Pancreas (tissue), 10 donors: ENCODE data around the gene FAM98A. TPM values are rescaled to one million over a fixed set of nuclear protein-coding genes. Genes with fewer than 3 reads are reported as not detected.

Source experiments
- ATAC-seq, 4 donors: fragments of 200-7000 bp; cut with Tn5 transposase; one replicate each; pipeline versions ENCODE4 v1.8.0 to v1.9.1; 2020; ENCODE audit warnings: mild to moderate bottlenecking in 4 of 4, moderate library complexity in 4 of 4
- DNase-seq, 6 donors: peaks; one replicate each; pipeline ENCODE4 v3.0.0-alpha.2; 2020
- FAIRE-seq: peaks from 2 replicates; lab custom pipeline; 2012; peaks lifted over from hg19 to GRCh38; lab: Jason Lieb, UNC
- H3K27ac ChIP-seq, 4 donors: fragments of 200-600 bp; sonication (generic); 1 replicate in 3 of 4; 2 replicates in 1 of 4; pipeline versions ENCODE4 v1.5.0 to v1.8.0; 2020
- H3K27me3 ChIP-seq, 4 donors: fragments of 200-600 bp; one replicate each; pipeline ENCODE4 v1.8.0; 2021
- H3K36me3 ChIP-seq, 3 donors: fragments of 200-600 bp; sonication (generic) in 1 of 3; one replicate each; pipeline versions ENCODE4 v1.5.0 to v1.8.0; 2020 to 2021
- H3K4me1 ChIP-seq, 3 donors: fragments of 200-600 bp; one replicate each; pipeline ENCODE4 v1.8.0; 2021
- H3K4me3 ChIP-seq, 4 donors: fragments of 200-600 bp; sonication (generic) in 2 of 4; one replicate each; pipeline versions ENCODE4 v1.5.0 to v1.8.0; 2020 to 2021
- H3K9me3 ChIP-seq, 4 donors: fragments of 200-600 bp; one replicate each; pipeline ENCODE4 v1.8.0; 2021
- CTCF ChIP-seq, 4 donors: fragments of 200-600 bp; sonication (generic) in 3 of 4; IDR thresholded peaks; one replicate each; pipeline versions ENCODE4 v1.5.0 to v1.8.0; 2021; ENCODE audit warnings: antibody characterized with exemption in 4 of 4
- WGBS, 2 donors: extraction: QIAGEN DNeasy Blood & Tissue Kit; methylation state at CpG; one replicate each; pipeline ENCODE4 v1.1.7; 2013; 5-methylcytosine and 5-hydroxymethylcytosine counted together
- intact Hi-C, 3 donors: fragments of 100-400 bp; cut with DNase I; formaldehyde crosslinking; loops; one replicate each; pipeline versions ENCODE4 v1.11.1 to v1.14.2; 2022
- polyA plus RNA-seq, 2 donors: library from polyadenylated mRNA; stranded (reverse); fragments of 200-250 nt; gene quantifications; one replicate each; pipeline ENCODE4 v1.2.3, GENCODE V29; 2013
- total RNA-seq, 6 donors: library from RNA; stranded (reverse); fragmentation: NEBNext Ultra II Directional in 4 of 6; extraction: Animal tissue kit (Norgen Biotek cat#: 25700) in 4 of 6; gene quantifications; one replicate each; pipeline versions ENCODE4 v1.2.1 to v1.2.4, GENCODE V29; 2021 to 2023
- donor health status: healthy with polysubstance abuse.
- donor health status: DM: no; HTN: no; CAD: no; lungs with moderate emphysema.
- donor health status: DM: no; HTN: no; CAD: no.
- donor health status: control.
- donor health status: control.
- donor health status: Bipolar disorder and iron deficiency.
- donor health status: DM: yes; HTN: yes; CAD: no.
- donor health status: DM: no; HTN: no; CAD: no.
- donor health status: DM: no; HTN: no; CAD: no.
- donor health status: DM: yes; HTN: yes; CAD: no.

The FAM98A gene
- total and polyA plus RNA-seq, 8 donors: 8.9 to 25.3 (median 14.6) TPM

DNA sequence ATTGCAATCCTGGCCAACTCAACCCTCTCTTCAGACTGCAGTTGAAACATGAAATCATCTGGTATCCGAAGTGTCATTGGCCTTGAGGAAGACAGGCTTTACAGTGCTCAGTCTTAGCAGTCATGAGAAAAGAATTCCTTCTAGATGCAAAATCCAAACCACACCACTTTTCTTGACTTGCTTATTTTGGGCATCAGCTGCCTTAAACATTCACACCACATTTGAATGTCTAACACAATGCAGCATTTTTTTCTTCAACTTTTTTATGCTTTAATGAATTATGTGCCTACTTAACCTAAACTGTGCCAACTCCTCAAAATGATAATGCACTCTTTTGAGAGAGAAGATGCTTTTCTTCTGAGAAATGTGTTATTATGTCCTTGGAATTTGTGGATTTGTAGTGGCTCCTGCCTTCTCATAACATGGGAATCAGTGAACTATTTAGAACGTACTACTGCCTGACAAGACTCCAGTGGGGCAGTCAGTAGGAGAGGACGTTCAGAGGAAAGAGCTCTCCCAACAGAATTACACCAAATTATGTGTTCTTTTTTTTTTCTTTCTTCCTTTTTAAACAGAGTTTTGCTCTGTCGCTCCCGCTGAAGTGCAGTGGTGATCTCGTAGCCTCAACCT lies 3.2 kb upstream of the FAM98A start:
- FAIRE-seq: no peak

DNA sequence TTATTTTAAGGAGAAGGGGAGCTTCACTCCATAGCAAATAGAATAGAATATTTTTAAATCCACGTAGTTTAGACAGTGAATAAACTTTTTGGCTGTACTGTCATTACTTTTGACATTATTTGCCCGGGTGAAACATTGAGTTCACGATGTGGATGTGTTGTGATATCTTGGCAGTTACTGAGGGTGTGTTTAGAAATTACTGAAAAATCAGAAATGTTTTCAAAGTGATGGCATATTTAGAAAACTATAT lies 769 bp upstream of the FAM98A start:
- intact Hi-C loops: no loop called here
- no peaks in the 10 kb centered on the region for H3K27me3 ChIP-seq

More for the DNA sequence above, 3.2 kb upstream of the FAM98A start:
- TF ChIP-seq CTCF (IDR thresholded peaks at IDR 0.05): no peak
- Histone ChIP-seq H3K36me3 (no peaks in the 10 kb centered on the region), H3K9me3 (no peaks in the 10 kb centered on the region), H3K4me1 (peaks cover 3 to 12% (median 11%) of the 10 kb centered on the region in 3 donors), H3K27ac (no peak overlapping the region), H3K4me3 (no peak overlapping the region), H3K27me3 (no peaks in the 10 kb centered on the region)
- intact Hi-C loops: no loop called here
- 84 to 85% methylated on average over 6 of the region's 6 CpGs for WGBS, 2 donors
- DNase-seq: no peak
- ATAC-seq: no peak

DNA sequence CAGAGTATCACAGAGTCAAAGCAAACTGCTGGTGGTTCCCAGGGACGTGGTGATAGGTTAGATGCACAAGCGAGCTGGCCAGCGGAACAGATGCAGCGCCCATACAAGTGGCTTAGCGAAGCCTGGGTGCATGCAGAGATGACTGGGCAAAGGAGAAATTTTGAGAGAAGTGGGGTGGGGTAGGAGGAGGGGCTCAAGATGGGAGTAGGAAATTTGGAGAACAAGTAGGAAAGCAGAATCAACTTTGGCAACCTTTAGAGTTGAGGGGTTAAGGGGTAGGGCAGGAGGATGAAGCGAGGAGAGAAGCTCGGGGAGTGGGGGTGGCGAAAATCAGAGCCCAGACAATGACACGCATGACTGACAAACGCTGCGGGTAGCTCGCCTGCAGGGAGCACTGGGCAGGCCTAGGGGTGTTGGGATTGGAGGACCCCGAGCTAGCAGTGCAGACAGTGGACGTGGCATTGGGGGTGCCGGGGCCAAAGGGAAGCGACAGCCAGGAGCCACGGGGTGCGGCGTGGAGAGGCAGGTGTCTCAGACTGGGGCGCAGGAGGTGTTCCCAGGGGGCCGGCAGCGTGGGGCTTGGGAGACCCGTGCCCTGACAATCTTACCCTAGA lies 431 bp downstream of the FAM98A start:
- peaks cover 3 to 27% (median 23%) of the 10 kb centered on the region in 3 donors for H3K4me1 ChIP-seq
- no peaks in the 10 kb centered on the region for H3K27me3 ChIP-seq
- TF ChIP-seq CTCF (IDR thresholded peaks at IDR 0.05): no peak
- peak in 4 of 6 donors; percentile 12 to 61 (median 29) for DNase-seq
- no peak for FAIRE-seq
- peak overlapping the region; percentile 72 to 87 (median 77) for H3K4me3 ChIP-seq
- no peaks in the 10 kb centered on the region for H3K9me3 ChIP-seq
- ATAC-seq: peak; percentile 23 to 58 (median 32)
- H3K36me3 ChIP-seq: peaks cover 0 to 3% (median 0%) of the 10 kb centered on the region in 3 donors
- peak overlapping the region; percentile 17 to 69 (median 57) for H3K27ac ChIP-seq
- 0 to 1% methylated on average over 23 of the region's 23 CpGs for WGBS, 2 donors
- intact Hi-C loops: no loop called here

More for the DNA sequence above, 769 bp upstream of the FAM98A start:
- no peak for TF ChIP-seq CTCF (IDR thresholded peaks at IDR 0.05)
- H3K4me1 ChIP-seq: peaks cover 3 to 27% (median 23%) of the 10 kb centered on the region in 3 donors
- no peak for DNase-seq
- H3K9me3 ChIP-seq: no peaks in the 10 kb centered on the region
- peak overlapping the region in 3 of 4 donors; percentile 51 to 66 (median 64) for H3K27ac ChIP-seq
- no peaks in the 10 kb centered on the region for H3K36me3 ChIP-seq
- 8 to 9% methylated on average over 3 of the region's 3 CpGs for WGBS, 2 donors
- H3K4me3 ChIP-seq: peak overlapping the region in 3 of 4 donors; percentile 72 to 82 (median 72)
- ATAC-seq: no peak
- no peak for FAIRE-seq

DNA sequence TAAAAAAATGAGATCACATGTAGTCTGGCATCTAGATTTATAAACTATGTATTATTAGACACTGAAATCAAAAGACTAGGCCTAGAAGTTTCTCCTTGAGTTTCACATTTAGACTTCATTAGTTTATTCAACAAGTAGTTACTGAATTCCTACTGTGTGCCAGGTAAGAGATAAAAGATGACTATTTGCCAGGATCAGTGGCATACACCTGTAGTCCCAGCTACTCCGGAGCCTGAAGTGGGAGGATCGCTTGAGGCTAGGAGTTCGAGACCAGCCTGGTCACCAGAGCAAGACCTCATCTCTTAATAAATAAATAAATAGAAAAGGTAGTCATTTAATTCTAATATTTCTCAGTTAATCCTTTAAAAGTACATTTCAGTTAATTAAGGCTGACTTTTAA lies 2.1 kb downstream of the FAM98A start:
- H3K36me3 ChIP-seq: peaks cover 0 to 6% (median 0%) of the 10 kb centered on the region in 3 donors
- no peaks in the 10 kb centered on the region for H3K27me3 ChIP-seq
- ATAC-seq (no peak), FAIRE-seq (no peak), DNase-seq (no peak)
- no peak overlapping the region for H3K4me3 ChIP-seq
- intact Hi-C loops: no loop called here
- no peak for TF ChIP-seq CTCF (IDR thresholded peaks at IDR 0.05)
- peaks cover 3 to 27% (median 23%) of the 10 kb centered on the region in 3 donors for H3K4me1 ChIP-seq
- no peak overlapping the region for H3K27ac ChIP-seq
- 63 to 76% methylated on average over 3 of the region's 3 CpGs for WGBS, 2 donors
- no peaks in the 10 kb centered on the region for H3K9me3 ChIP-seq

- ATAC-seq: no peak
- no peak for DNase-seq
- Histone ChIP-seq H3K27ac (no peak overlapping the region), H3K27me3 (no peaks in the 10 kb centered on the region), H3K4me3 (no peak overlapping the region), H3K9me3 (no peaks in the 10 kb centered on the region), H3K4me1 (peaks cover 3 to 27% (median 23%) of the 10 kb centered on the region in 3 donors), H3K36me3 (peaks cover 0 to 6% (median 0%) of the 10 kb centered on the region in 3 donors)
- intact Hi-C loops: no loop called here
- WGBS, 2 donors: 44 to 45% methylated on average over 3 of the region's 3 CpGs
- TF ChIP-seq CTCF (IDR thresholded peaks at IDR 0.05): no peak
- FAIRE-seq: no peak
Measured at GRCh38 chr2:33595385-33595784, 3.7 kb downstream of the FAM98A start.
